K562 (cell line): ENCODE measurements around the gene MYH11. TPM values are rescaled to one million over a fixed set of nuclear protein-coding genes. Genes with fewer than 3 reads are reported as not detected.

ENCODE experiments used
- ATAC-seq: fragments of 200-7000 bp; cut with Tn5 transposase; 3 replicates; pipeline ENCODE4 v1.9.1; 2020; ENCODE audit warnings: moderate library complexity
- BruUV-seq: library from RNA; stranded (reverse); fragments of 400-500 nt; replicated peaks from 2 replicates; lab custom pipeline; 2021; lab: Mats Ljungman, UMichigan
- CTCF ChIA-PET: fragments of 300-600 bp; formaldehyde crosslinking; extraction: SDS; loops from one replicate; lab custom pipeline; 2021; ENCODE audit warnings: low intra/inter-chr PET ratio; lab: Yijun Ruan, JAX
- POLR2A ChIA-PET: fragments of 300-600, 350-650 bp; sonication (Branson Sonifier 250); formaldehyde crosslinking; extraction: SDS; loops from one replicate; lab custom pipeline; 2021; ENCODE audit warnings: antibody characterized with exemption, inconsistent platforms; lab: Yijun Ruan, JAX
- DNase-seq, 4 experiments: peaks; one replicate each; pipeline versions ENCODE4 v3.0.0 to v3.0.0-alpha.2; 2011 to 2018; ENCODE audit warnings: low spot score in 3 of 4, mixed read lengths in 3 of 4; ENCODE audit errors: extremely low read depth in 1 of 4
- FAIRE-seq: peaks from 2 replicates; lab custom pipeline; 2011; peaks lifted over from hg19 to GRCh38; lab: Jason Lieb, UNC
- H2AFZ ChIP-seq: 2 replicates; pipeline ENCODE4 v1.6.0; 2011; ENCODE audit warnings: low read depth, low read length, control low read depth, inconsistent platforms
- H3K27ac ChIP-seq: fragments of 200-600 bp; 3 replicates; pipeline ENCODE4 v1.8.0; 2011; ENCODE audit warnings: low read depth, mild to moderate bottlenecking, control low read depth, inconsistent platforms, low read length, moderate library complexity, mixed read lengths; ENCODE audit errors: extremely low read depth
- H3K27me3 ChIP-seq, 2 experiments: fragments of 300-600 bp in 1 of 2; 2 replicates in 1 of 2; 3 replicates in 1 of 2; pipeline versions ENCODE4 v1.6.0 to v1.8.0; 2011; ENCODE audit warnings: inconsistent platforms in 2 of 2, low read length in 2 of 2, mild to moderate bottlenecking in 1 of 2, mixed read lengths in 1 of 2, moderate library complexity in 1 of 2; ENCODE audit not compliant: control insufficient read depth in 2 of 2, insufficient read depth in 2 of 2
- H3K36me3 ChIP-seq: fragments of 300-600 bp; 3 replicates; pipeline ENCODE4 v1.8.0; 2011; ENCODE audit warnings: mild to moderate bottlenecking, low read length, inconsistent platforms; ENCODE audit not compliant: control insufficient read depth, insufficient read depth
- H3K4me1 ChIP-seq, 2 experiments: fragments of 200-600 bp in 1 of 2; replicated peaks in 1 of 2; 2 replicates in 1 of 2; 3 replicates in 1 of 2; pipeline versions ENCODE4 v1.5.1 to v1.8.0; 2011; ENCODE audit warnings: inconsistent platforms in 2 of 2, low read length in 2 of 2, mild to moderate bottlenecking in 1 of 2, mixed read lengths in 1 of 2, moderate library complexity in 1 of 2; ENCODE audit not compliant: control insufficient read depth in 2 of 2, insufficient read depth in 2 of 2
- H3K4me2 ChIP-seq: 2 replicates; pipeline ENCODE4 v1.6.1; 2011; ENCODE audit warnings: low read length, control low read depth, inconsistent platforms, mixed read lengths; ENCODE audit not compliant: insufficient read depth
- H3K4me3 ChIP-seq: fragments of 200-600 bp; sonication (generic), shearing (Covaris generic); 2 replicates; pipeline ENCODE4 v1.5.1; 2016; ENCODE audit warnings: control low read depth, inconsistent platforms
- H3K79me2 ChIP-seq: fragments of 200-600 bp; 3 replicates; pipeline ENCODE4 v1.8.0; 2011; ENCODE audit warnings: low read length, inconsistent platforms; ENCODE audit not compliant: control insufficient read depth, insufficient read depth
- H3K9ac ChIP-seq, 2 experiments: 2 replicates each; pipeline versions ENCODE4 v1.6.0 to v1.6.1; 2011; ENCODE audit warnings: low read depth in 2 of 2, low read length in 2 of 2, control low read depth in 1 of 2, inconsistent platforms in 1 of 2, mild to moderate bottlenecking in 1 of 2, mixed read lengths in 1 of 2; ENCODE audit not compliant: insufficient read depth in 1 of 2
- H3K9me1 ChIP-seq: one replicate; pipeline ENCODE4 v1.6.0; 2011; ENCODE audit warnings: inconsistent platforms, mild to moderate bottlenecking, low read length, moderate library complexity; ENCODE audit not compliant: control insufficient read depth, insufficient read depth
- H3K9me3 ChIP-seq: replicated peaks from 2 replicates; pipeline ENCODE4 v1.5.1; 2011; ENCODE audit warnings: low read depth, low read length, inconsistent platforms; ENCODE audit not compliant: control insufficient read depth, insufficient read depth
- H4K20me1 ChIP-seq: replicated peaks from 2 replicates; pipeline ENCODE4 v1.6.1; 2011; ENCODE audit warnings: low read length, inconsistent platforms, mixed read lengths; ENCODE audit not compliant: control insufficient read depth, insufficient read depth
- BCLAF1 ChIP-seq, 2 experiments: fragments of 450-650 bp in 1 of 2; IDR thresholded peaks; 2 replicates each; pipeline ENCODE4 v1.6.1; 2011 to 2017; ENCODE audit warnings: low read depth in 2 of 2, antibody characterized with exemption in 1 of 2, borderline replicate concordance in 1 of 2, low read length in 1 of 2, mild to moderate bottlenecking in 1 of 2, mixed read lengths in 1 of 2; ENCODE audit not compliant: control insufficient read depth in 1 of 2
- CEBPB ChIP-seq: fragments of 450-650 bp; IDR thresholded peaks from 2 replicates; pipeline ENCODE4 v1.6.1; 2016; ENCODE audit warnings: missing genetic modification characterization, missing compliant biosample characterization
- DMBX1 ChIP-seq: fragments of 250-450 bp; sonication (Bioruptor Pico); IDR thresholded peaks from 2 replicates; pipeline ENCODE4 v1.8.0; 2022; ENCODE audit warnings: inconsistent platforms, mild to moderate bottlenecking, moderate library complexity, borderline replicate concordance
- MYC ChIP-seq, 2 experiments: fragments of 250-450 bp in 1 of 2; sonication (Bioruptor Pico) in 1 of 2; IDR thresholded peaks; 2 replicates each; pipeline versions ENCODE4 v1.5.1 to v1.6.1; 2012 to 2021; ENCODE audit warnings: low read depth in 2 of 2, borderline replicate concordance in 1 of 2, improper control_type of control experiment in 1 of 2, low read length in 1 of 2, mild to moderate bottlenecking in 1 of 2, moderate library complexity in 1 of 2
- SRF ChIP-seq, 2 experiments: fragments of 250-450, 450-650 bp in 1 of 2; sonication (Bioruptor Pico) in 1 of 2; sonication (generic) in 1 of 2; formaldehyde crosslinking; IDR thresholded peaks; 2 replicates each; pipeline versions ENCODE4 v1.5.0 to v1.5.1; 2020 to 2022; ENCODE audit warnings: mild to moderate bottlenecking in 1 of 2, missing genetic modification reagents in 1 of 2
- UBTF ChIP-seq, 2 experiments: IDR thresholded peaks; 2 replicates each; pipeline ENCODE4 v1.6.1; 2012; ENCODE audit warnings: improper control_type of control experiment in 2 of 2, low read depth in 2 of 2, low read length in 2 of 2, borderline replicate concordance in 1 of 2
- ZNF41 ChIP-seq: fragments of 250-450 bp; sonication (Bioruptor Pico); conservative IDR thresholded peaks from 2 replicates; pipeline ENCODE4 v1.4.0; 2020; ENCODE audit warnings: mild to moderate bottlenecking
- ZNF668 ChIP-seq: fragments of 250-450 bp; sonication (Bioruptor Pico); IDR thresholded peaks from 2 replicates; pipeline ENCODE4 v1.8.0; 2022; ENCODE audit warnings: mild to moderate bottlenecking, inconsistent platforms
- ZNF778 ChIP-seq: fragments of 450-650 bp; formaldehyde crosslinking; IDR thresholded peaks from 2 replicates; pipeline ENCODE4 v1.4.0; 2020; ENCODE audit warnings: mild to moderate bottlenecking, moderate library complexity
- WGBS: fragments of 100-300 bp; shearing (Covaris generic); methylation state at CpG from one replicate; pipeline ENCODE4 v1.1.6; 2016; ENCODE audit warnings: low coverage, mixed read lengths; ENCODE audit not compliant: insufficient coverage; ENCODE audit errors: missing lambda C conversion rate; 5-methylcytosine and 5-hydroxymethylcytosine counted together
- in situ Hi-C: fragments of 300-500 bp; cut with MboI; formaldehyde crosslinking; loops from 4 replicates; pipeline ENCODE4 v1.15.0; 2018; ENCODE audit warnings: inconsistent platforms, mixed read lengths
- intact Hi-C: fragments of 100-400 bp; cut with micrococcal nuclease; formaldehyde crosslinking; loops from 2 replicates; pipeline ENCODE4 v1.14.2; 2022
- polyA plus RNA-seq, 8 experiments: library from polyadenylated mRNA; depleted of rRNA in 4 of 8; stranded (reverse) in 5 of 8; unstranded in 3 of 8; fragments of >200 nt; fragmentation: Nextera tagmentation in 2 of 8; fragmentation: Illumina TruSeq in 1 of 8; extraction: Ambion mirVana in 2 of 8; extraction: Trizol in 1 of 8; gene quantifications; 2 replicates each; pipeline versions ENCODE4 v1.2.1 to v1.2.3, GENCODE V29; 2011 to 2014; ENCODE audit warnings: inconsistent platforms in 1 of 8, missing spikeins in 1 of 8
- total RNA-seq, 7 experiments: library from RNA; depleted of rRNA in 6 of 7; stranded (reverse); fragments of >200 nt in 6 of 7; fragmentation: Illumina TruSeq in 2 of 7; extraction: Trizol in 2 of 7; gene quantifications; 2 replicates each; pipeline versions ENCODE4 v1.2.1 to v1.2.3, GENCODE V29; 2011 to 2021; ENCODE audit warnings: low replicate concordance in 1 of 7

Gene MYH11
- total and polyA plus RNA-seq, 9 of the 15 experiments (the other 6 are each of a cell fraction or from before 2014, with no cell fraction given): 0.05 to 0.47 (median 0.08) TPM; not detected in 5

- no peaks in the 10 kb centered on the region for H4K20me1 ChIP-seq
- in situ Hi-C loops: no loop called here
- BruUV-seq: no TSS peak
- no peak for DNase-seq
- ChIA-PET CTCF (no interaction called here), POLR2A (no interaction called here)
- no peaks in the 10 kb centered on the region for H3K27me3 ChIP-seq
- H3K36me3 ChIP-seq: peaks cover 57% of the 10 kb centered on the region; the same call in 2 of the 3 replicates
- no peak overlapping the region for H2AFZ ChIP-seq
- FAIRE-seq: no peak
- 79% methylated on average over 4 of the region's 5 CpGs for WGBS
- H3K9me3 ChIP-seq: no peaks in the 10 kb centered on the region
- TF ChIP-seq BCLAF1 (IDR thresholded peaks at IDR 0.05; ENCODE audit: borderline replicate concordance in 1 of 2, control insufficient read depth in 1 of 2, low read depth in 2 of 2, low read length in 1 of 2) (no peak), ZNF41 (CRISPR knock-in tag) (no peak), DMBX1 (CRISPR knock-in tag) (no peak), CEBPB (tag) (no peak), ZNF778 (CRISPR knock-in tag) (no peak), MYC (IDR thresholded peaks at IDR 0.05; ENCODE audit: low read depth, low read length) (no peak), MYC (CRISPR knock-in tag; IDR thresholded peaks at IDR 0.05; ENCODE audit: borderline replicate concordance, low read depth) (no peak), UBTF (IDR thresholded peaks at IDR 0.05; ENCODE audit: borderline replicate concordance in 1 of 2, low read depth in 2 of 2, low read length in 2 of 2) (no peak), SRF (CRISPR knock-in tag; IDR thresholded peaks at IDR 0.05) (no peak), ZNF668 (CRISPR knock-in tag) (no peak)
- no peaks in the 10 kb centered on the region; a peak in 1 of 5 replicates for H3K4me1 ChIP-seq
- intact Hi-C loops: no loop called here
- H3K9ac ChIP-seq: no peak overlapping the region
- H3K9me1 ChIP-seq: no peaks in the 10 kb centered on the region
- ATAC-seq: no peak
- no peak overlapping the region for H3K4me3 ChIP-seq
- H3K79me2 ChIP-seq: no peaks in the 10 kb centered on the region
- H3K27ac ChIP-seq: no peak overlapping the region
- H3K4me2 ChIP-seq: no peak overlapping the region
Observed at GRCh38 chr16:15677447-15677846, 179.4 kb downstream of the MYH11 start.
